Brain microvascular endothelial cell (primary cell): ENCODE results near the gene DPF3.

Source experiments
- DNase-seq: peaks from one replicate; pipeline ENCODE4 v3.0.0-alpha.2; 2020
- H3K27ac ChIP-seq: fragments of 250-450 bp; sonication (Bioruptor Pico); 2 replicates; pipeline ENCODE4 v1.5.1; 2020; ENCODE audit warnings: mild to moderate bottlenecking, moderate library complexity
- H3K27me3 ChIP-seq: fragments of 250-450 bp; sonication (Bioruptor Pico); replicated peaks from 2 replicates; pipeline ENCODE4 v1.5.1; 2020; ENCODE audit warnings: mild to moderate bottlenecking
- H3K36me3 ChIP-seq: fragments of 250-450 bp; sonication (Bioruptor Pico); replicated peaks from 2 replicates; pipeline ENCODE4 v1.5.1; 2020; ENCODE audit warnings: mild to moderate bottlenecking
- H3K4me3 ChIP-seq: 2 replicates; pipeline ENCODE4 v1.5.1; 2011; ENCODE audit warnings: low read depth, mild to moderate bottlenecking, control low read depth, low read length, moderate library complexity
- CTCF ChIP-seq: IDR thresholded peaks from 2 replicates; pipeline ENCODE4 v1.5.1; 2011; ENCODE audit warnings: low read depth, mild to moderate bottlenecking, moderate library complexity, low read length, control low read depth, inconsistent platforms; ENCODE audit errors: missing control alignments
- in situ Hi-C: cut with HindIII; loops from 2 replicates; pipeline ENCODE4 v1.10.0; 2017; ENCODE audit warnings: low sequenced_read_pairs, low pct_ligation_motif_present

The DPF3 gene

GRCh38 chr14:72775923-72776554 is 117.9 kb downstream of the DPF3 start:
- H3K36me3 ChIP-seq = no peaks in the 10 kb centered on the region
- no peaks in the 10 kb centered on the region for H3K27me3 ChIP-seq
- TF ChIP-seq CTCF = no peak
- in situ Hi-C loops = no loop called here
- no peak for DNase-seq
- no peak overlapping the region for H3K4me3 ChIP-seq
- H3K27ac ChIP-seq = no peak overlapping the region

DNA sequence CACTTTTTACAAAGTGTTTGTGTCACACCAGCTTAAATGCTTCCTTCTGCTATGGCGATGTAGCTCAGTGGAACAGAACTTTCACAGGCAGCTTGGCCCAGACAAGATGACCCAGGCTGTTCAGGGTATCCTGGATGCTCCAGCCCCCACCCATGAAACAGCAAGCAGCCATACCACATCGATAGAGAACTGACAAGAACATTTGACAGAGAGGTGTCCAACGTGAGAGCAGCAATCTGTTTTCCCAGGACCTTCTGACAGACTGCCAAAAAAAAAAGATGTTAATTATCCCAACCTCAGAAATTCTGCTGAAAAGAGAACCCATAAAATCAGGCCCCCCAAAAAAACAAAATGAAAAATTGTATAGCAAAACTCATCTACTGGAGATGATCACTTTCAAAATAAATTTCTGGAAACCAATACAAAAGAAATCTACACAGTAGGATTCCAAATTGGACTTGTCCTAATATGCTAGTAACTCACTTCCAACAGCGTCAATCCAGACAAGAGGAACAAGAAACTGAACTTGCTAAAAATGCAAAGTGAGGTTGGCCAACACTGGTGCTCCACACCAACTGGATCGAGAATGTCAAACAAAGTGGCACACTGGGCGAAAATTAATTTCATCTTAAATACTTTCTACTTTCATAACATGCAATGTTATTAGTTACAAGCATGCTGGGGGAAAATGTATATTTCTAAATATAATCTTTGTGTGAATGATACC is 118.8 kb downstream of the DPF3 start:
- in situ Hi-C loops = no loop called here
- H3K4me3 ChIP-seq = no peak overlapping the region
- no peak for DNase-seq
- H3K27me3 ChIP-seq = no peaks in the 10 kb centered on the region
- no peak for TF ChIP-seq CTCF
- no peak overlapping the region for H3K27ac ChIP-seq
- H3K36me3 ChIP-seq = no peaks in the 10 kb centered on the region

- Histone ChIP-seq H3K27me3 (no peaks in the 10 kb centered on the region), H3K27ac (no peak overlapping the region), H3K4me3 (no peak overlapping the region), H3K36me3 (no peaks in the 10 kb centered on the region)
- no peak for DNase-seq
- in situ Hi-C loops = no loop called here
- TF ChIP-seq CTCF = no peak
Observed at GRCh38 chr14:72774141-72774540, 119.8 kb downstream of the DPF3 start.

- no peaks in the 10 kb centered on the region for H3K36me3 ChIP-seq
- in situ Hi-C loops = no loop called here
- no peak overlapping the region for H3K4me3 ChIP-seq
- no peak overlapping the region for H3K27ac ChIP-seq
- no peak for DNase-seq
- no peak for TF ChIP-seq CTCF
- H3K27me3 ChIP-seq = no peaks in the 10 kb centered on the region
Observed at GRCh38 chr14:72771561-72771960, 122.3 kb downstream of the DPF3 start.

- no peak for TF ChIP-seq CTCF
- no peaks in the 10 kb centered on the region for H3K36me3 ChIP-seq
- H3K27me3 ChIP-seq = no peaks in the 10 kb centered on the region
- H3K4me3 ChIP-seq = no peak overlapping the region
- no peak overlapping the region for H3K27ac ChIP-seq
- no peak for DNase-seq
- in situ Hi-C loops = no loop called here
Observed at GRCh38 chr14:72766296-72766695, 127.6 kb downstream of the DPF3 start.
